HG02870 (cell line): ENCODE data around the gene AVEN.
"Not testable (repeated sequence)": the region's sequence is repeated elsewhere in the genome, so short reads cannot be mapped to it uniquely, and the experiment has no call there.

Source experiments
- ATAC-seq: cut with Tn5 transposase; IDR thresholded peaks from one replicate; pipeline ENCODE4 v1.9.1; 2021; ENCODE audit warnings: mild to moderate bottlenecking, moderate library complexity; ENCODE audit not compliant: unreplicated experiment

AVEN gene, protein sequence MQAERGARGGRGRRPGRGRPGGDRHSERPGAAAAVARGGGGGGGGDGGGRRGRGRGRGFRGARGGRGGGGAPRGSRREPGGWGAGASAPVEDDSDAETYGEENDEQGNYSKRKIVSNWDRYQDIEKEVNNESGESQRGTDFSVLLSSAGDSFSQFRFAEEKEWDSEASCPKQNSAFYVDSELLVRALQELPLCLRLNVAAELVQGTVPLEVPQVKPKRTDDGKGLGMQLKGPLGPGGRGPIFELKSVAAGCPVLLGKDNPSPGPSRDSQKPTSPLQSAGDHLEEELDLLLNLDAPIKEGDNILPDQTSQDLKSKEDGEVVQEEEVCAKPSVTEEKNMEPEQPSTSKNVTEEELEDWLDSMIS

DNA sequence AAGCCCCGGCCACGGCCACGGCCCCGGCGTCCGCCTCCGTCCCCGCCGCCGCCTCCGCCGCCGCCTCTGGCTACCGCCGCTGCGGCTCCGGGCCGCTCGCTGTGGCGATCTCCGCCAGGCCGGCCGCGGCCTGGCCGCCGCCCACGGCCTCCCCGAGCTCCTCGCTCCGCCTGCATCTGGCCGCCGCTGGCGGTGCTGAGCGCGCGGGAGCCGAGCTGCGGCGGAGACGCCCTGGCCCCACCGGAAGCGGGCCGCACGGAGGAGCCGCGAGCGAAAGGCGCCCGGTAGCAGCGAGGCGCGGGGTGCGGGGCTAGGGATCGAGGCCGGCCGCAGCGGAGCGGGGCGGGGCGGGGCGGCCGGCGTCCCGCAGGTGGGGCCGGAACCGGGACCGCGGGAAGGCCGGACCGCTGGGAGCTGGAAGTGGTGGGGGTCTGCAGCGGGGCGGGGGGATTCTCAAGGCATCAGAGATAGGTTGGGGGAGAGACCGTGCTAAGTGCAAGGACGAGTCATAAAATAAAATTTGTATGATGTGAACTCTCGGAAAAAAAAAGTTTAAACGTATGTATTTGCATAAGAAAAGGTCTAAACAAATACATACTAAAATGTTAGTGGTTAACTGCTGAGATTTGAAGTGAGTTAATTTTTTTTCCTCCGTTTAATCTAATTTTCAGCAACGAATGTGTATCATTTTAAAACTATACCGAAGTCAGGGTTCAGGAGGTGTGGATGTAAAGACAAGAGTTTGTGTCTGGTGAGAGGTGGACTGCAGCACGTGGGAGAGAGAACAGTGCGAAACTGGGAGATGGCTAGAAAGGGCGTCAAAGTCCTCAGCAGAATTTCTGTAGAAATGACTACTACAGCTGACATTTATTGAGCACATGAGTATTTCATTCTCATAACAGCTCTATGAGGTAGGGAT is at the start of gene AVEN:
Gene AVEN (minus strand): TSS at position 334 of the 919 bp plus-strand sequence. CDS start 158 bp downstream, at position 176.
- ATAC-seq = peak; percentile 42

DNA sequence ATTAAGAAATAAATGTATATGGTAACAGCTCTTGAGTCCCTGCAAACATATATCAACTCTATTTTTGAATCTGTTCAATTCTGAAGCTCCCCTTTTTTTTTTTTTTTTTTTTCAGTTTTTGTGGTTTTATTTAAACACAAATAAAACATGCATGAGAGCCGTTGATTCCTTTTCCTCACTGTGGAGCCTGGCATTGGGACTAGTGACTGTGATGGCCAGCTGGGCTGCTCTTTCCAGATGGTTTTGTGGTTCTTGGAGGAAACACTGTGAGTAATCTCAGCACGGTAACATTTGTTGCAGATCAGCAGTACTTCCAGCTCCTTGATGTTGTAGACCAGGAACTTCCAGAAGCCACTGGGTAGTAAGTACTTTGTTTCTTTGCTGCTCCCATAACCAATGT is 46.7 kb upstream of the AVEN start:
- ATAC-seq = no peak

DNA sequence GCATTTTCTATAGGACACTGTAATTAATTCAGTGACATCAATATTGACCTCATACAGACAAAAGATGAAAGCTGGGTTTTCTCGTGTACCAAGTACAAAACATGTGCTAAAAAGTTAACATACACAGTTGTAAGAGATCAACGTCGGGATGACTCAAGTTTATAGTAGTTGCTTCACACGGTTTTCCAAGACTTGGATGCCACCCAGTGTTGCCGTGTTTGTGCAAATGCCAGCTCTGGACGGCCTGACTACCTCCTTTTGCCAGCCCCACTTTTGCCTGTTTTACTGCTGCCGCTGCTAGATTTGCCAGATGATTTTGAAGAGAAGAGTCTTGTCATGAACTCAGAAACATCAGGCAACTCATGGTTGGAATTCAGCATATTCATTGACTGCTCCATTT is 45.1 kb upstream of the AVEN start:
- no peak for ATAC-seq

DNA sequence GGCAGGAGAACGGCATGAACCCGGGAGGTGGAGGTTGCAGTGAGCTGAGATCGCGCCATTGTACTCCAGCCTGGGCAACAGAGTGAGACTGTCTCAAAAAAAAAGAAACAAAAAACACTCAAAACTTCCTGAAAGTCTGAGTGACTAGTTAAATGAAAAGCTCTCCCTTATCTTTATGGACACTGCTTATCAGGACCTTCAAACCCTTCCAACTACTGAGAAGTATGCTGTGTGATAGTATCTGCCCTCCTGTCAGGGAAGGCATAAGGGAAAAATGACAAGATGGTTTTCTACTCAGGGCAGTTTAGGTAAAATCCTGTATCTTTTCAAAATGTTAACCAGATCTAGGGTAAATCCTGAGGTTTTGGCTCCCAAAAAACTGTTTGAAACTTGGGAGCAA is 40.9 kb upstream of the AVEN start:
- no peak for ATAC-seq

DNA sequence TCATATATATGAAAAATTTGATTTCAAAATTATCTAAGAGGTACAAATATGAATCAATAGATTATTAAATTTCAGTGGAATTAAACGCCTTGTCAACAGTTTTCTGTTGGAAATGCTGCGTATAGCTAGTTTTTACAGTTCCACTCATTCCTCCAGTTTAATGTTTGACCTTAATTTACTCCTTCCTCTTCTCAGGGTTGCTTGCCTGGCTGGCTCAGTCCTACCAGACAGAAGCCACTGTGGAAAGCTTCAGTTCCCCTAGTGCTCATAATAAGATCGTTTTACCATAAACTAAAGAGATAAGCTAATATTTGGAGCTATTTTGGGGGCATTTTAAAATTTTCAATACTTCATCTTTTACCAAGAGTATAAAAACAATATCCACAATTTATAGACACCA is 39.9 kb upstream of the AVEN start:
- no peak for ATAC-seq

DNA sequence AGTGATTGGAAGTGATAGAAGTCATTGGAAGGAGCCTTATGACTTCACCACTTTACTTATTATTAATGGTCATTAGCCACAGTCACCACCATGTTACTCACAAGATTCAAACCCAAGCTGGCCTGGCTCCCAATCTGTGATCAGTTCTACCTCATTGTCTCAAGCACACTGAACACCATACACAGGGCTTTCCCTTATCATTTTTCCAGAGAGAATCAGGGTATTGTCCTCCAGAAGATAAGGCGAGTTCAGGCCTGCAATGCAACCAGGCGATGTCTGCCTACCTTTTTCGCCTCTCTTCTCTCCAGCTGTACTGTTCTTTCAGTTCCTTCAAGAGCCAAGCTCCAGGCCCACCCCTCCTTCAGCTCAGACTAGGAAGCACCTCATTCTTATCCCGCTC is 37.8 kb upstream of the AVEN start:
- no peak for ATAC-seq

DNA sequence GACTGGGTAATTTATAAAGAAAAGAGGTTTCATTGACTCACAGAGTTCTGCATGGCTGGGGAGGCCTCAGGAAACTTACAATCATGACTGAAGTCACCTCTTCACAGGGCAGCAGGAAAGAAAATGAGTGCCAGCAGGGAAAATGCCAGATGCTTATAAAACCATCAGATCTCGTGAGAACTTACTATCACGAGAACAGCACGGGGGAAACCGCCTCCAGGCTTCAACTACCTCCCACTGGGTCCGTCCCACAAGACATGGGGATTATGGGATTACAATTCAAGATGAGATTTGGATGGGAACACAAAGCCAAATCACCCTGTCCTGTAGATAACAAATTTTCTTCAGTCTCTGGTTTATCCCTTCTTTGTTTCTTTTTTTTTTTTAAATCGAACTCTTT is 31.0 kb upstream of the AVEN start:
- ATAC-seq = no peak

DNA sequence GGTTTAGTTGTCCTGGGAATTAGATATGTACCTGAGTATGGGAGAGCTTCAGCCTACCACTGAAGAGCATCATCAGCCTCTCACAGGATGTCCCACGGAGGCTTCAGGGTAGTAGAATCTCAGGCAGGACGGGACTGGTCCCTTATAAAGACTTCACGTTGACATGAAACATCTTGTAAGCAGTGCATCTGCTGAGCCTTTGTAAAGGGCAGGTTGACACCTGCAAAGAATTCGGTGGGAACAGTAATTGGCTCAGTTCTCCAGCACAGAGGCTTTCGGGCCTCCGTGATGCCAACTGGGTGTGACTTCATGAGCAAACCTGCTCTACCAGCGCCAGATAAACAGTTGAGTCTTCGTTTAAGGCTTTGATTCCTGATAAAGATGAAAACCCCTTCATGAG is 26.9 kb upstream of the AVEN start:
- no peak for ATAC-seq

DNA sequence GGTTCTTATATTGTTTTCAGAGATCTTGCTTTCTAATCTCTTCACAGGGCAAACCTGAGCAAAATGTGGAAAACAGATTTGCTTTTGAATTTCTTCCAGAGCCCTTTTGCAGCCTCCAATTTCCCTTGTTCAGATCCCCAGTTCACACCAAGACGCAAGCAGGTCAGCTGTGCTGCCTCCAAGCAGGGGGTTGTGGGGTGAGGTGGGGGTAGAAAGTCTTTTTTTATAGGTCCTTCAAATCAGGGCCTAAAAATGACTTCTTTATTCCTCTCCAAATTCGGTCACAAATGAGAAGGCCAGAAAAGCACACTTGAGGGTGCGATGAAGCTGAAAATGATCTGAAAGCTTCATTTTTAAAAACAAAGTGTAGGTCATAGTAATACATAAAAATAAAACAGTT is 26.3 kb upstream of the AVEN start:
- no peak for ATAC-seq

DNA sequence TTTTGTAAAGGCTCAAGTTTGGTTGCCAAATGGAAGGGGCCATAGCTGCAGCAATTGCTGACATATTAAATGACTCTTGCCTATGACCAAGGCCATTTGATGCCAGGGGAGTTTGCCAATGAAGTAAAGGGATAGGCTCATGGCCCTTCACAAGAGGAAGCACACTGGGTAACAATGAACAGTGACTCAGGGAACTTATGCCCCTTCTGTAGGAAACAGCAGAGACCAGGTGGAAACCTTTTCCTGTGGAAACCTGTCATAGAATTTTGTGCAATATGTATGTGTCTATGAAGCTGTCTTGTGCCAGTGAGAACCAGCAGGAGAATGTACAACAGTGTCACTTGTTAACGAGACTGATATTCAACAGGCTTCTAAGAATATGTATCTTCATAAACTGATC is 25.4 kb upstream of the AVEN start:
- no peak for ATAC-seq

DNA sequence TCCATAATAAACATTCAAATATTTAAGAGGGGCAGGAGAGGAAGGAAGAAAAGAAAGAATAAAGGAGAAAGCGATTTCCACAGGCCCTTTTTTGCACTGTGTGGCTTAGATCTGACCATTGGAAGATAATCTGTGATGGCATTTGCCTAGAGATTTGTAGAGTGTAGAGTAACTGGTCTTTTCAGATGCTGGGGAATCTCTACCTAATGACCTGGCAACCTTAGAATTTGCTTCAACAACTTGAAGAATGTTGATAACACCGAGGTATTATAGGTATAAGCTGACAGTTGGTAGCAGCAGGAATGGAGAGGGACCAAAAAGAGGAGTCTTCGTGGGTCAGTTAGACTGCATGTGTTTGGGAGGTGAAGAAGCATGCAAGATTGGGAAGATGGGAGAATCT is 20.9 kb upstream of the AVEN start:
- no peak for ATAC-seq

DNA sequence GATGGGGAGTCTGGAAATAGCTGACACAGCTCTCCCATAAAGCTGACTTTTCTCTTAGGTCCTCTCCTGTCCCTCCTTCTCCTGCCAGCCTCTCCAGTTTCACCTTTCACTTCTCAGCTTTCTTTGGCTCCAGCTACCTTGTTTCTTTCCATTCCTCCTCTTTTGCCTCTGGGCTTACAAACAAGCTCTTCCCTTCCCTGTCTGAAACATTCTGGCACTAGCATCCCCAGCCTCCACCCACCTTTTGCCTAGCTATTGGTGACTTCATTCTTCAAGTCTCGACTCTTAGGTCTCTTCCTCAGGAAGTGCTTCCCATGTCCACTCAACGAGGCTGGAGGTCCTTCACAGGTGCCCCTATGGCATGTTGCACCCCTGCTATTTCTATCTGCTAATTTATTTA is 20.5 kb upstream of the AVEN start:
- ATAC-seq = no peak

DNA sequence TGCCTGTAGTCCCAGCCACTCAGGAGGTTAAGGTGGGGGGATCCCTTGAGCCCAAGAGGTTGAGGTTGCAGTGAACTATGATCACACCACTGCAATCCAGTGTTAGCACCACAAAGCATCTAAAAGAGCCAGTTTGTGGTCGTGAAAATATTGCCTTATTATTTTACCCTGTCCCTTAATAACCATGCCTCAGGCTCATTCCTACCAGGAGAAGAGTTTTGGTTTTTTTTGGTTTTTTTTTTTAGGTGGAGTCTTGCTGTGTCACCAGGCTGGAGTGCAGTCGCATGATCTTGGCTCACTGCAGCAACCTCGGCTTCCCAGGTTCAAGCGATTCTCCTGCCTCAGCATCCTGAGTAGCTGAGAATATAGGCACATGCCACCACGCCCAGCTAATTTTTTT is 17.9 kb upstream of the AVEN start:
- ATAC-seq = no peak

DNA sequence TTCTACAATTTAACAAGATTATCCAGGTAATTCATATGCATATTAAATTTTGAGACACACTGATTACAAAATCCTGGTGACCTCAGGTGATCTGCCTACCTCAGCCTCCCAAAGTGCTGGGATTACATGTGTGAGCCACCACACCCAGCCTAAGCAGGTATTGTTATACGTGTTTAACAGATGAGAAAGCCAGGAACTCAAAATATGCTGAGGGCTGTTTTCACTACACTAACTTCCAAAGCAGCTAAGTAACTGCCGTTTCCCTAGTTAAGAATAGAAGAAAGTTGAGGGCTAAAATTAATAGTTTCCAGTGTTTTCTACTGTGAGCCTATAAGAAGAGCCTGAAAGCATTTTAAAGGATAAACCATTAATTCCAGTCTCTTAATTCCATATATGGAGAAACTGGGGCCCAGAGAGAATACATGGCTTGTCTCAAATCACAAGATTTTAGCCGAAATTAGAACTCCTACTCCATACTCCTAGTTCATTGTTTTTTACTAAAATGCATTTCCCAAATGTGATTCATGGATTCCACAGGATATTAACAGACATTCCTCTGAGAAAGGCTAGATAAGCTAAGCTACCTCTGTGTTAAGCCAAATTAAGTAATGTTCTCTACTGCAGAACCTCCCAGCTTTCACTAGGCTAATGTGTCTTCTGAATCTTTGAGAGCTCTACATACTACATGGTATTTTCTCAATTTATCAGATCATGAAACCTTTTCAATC is 17.0 kb upstream of the AVEN start:
- ATAC-seq = no peak

DNA sequence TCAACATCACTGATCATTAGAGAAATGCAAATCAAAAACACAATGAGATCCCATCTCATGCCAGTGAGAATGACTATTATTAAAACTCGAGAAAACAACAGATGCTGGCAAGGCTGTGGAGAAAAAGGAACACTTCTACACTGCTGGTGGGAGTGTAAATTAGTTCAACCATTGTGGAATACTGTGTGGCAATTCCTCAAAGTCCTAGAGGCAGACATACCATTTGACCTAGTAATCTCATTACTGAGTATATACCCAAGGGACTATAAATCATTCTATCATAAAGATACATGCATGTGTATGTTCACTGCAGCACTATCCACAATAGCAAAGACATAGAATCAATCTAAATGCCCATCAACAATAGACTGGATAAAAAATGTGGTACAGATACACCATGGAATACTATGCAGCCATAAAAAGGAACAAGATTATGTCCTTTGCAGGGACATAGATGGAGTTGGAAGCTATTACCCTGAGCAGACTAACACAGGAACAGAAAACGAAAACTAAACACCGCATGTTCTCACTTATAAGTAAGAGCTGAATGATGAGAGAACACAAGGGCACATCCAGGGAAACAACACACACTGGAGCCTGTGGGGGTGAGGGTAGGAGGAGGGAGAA is 15.2 kb upstream of the AVEN start:
- no peak for ATAC-seq

DNA sequence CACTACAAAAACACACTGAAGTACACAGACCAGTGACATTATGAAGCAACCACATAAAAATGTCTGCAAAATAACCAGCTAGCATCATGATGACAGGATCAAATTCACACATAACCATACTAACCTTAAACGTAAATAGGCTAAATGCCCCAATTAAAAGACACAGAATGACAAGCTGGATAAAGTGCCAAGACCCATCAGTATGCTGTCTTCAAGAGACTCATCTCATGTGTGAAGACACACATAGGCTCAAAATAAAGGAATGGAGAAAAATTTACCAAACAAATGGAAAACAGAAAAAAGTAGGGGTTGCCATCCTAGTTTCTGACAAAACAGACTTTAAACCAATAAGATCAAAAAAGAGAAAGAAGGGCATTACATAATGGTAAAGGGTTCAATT is 11.4 kb upstream of the AVEN start:
- ATAC-seq = not testable (repeated sequence)

DNA sequence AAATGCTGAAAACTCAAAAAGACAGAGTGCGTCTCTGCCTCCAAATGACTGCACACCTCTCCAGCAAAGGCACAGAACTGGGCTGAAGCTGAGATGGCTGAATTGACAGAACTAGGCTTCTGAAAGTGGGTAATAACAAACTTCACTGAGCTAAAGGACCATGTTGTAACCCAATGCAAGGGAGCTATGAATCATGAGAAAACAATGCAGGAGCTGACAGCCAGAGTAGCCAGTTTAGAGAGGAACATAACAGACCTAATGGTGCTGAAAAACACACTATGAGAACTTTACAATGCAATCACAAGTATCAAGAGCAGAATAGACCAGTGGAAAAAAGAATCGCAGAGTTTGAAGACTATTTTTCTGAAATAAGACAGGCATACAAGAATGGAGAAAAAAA is 10.1 kb upstream of the AVEN start:
- ATAC-seq = no peak

DNA sequence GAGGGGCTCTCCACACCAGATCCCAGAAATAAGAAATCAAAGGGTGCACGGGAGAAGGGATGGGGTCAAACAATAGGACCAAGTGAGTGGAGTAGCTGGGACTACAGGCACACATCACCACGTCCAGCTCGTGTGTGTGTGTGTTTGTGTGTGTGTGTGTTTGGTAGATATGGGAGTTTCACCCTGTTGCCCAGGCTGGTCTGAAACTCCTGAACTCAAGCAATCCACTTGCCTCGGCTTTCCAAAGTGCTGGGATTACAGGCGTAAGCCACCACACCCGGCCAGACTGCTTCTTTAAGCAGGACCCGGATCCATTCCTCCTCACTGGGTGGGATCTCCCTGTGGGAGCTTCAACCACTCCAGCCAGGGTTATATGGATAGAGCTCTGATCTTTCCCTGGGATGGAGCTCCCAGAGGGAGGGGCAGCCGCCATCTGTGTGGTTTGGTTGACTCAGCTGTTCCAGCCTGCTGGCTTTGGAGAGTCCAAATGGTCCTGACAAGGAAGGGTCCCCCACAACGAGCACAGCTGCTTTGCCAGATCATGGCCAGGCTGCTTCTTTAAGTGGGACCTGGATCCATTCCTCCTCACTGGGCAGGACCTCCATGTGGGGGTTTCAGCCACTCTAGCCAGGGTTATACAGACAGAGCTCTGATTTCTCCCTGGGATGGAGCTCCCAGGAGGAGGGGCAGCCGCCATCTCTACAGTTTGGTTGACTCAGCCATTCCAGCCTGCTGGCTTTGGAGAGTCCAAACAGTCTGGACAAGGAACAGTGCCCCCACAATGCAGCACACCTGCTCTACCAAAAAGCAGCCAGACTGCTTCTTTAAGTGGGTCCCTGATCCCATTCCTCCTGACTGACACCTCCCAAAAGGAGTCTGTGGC is 9.1 kb upstream of the AVEN start:
- no peak for ATAC-seq

DNA sequence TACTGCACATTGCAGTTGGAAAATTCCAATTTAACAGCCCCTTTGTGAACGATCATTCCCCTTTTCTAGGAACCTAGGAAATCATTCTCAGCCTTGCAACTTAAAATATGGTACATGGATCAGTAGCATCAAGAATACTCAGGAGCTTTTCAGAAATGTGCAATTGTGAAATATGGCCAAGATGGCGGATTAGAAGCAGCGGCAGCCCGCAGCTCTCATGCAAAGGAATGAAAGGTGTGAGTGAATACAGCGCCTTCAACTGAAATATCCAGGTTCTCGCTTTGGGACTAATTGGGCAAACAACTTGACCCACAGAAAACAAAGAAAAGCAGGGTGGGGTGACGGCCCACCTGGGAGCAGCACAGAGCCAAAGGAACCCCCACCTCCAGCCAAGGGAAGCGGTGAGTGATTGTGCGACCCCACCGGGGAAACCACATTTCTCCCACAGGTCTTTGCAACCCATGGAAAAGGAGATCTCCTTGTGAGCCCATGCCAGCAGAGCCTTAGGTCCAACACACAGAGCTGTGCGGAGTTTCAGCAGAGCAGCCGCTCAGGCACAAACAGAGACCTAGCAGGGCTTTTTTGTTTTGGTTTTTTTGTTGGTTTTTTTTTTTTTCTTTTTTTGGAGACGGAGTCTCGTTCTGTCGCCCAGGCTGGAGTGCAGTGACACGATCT is 7.6 kb upstream of the AVEN start:
- ATAC-seq = no peak

DNA sequence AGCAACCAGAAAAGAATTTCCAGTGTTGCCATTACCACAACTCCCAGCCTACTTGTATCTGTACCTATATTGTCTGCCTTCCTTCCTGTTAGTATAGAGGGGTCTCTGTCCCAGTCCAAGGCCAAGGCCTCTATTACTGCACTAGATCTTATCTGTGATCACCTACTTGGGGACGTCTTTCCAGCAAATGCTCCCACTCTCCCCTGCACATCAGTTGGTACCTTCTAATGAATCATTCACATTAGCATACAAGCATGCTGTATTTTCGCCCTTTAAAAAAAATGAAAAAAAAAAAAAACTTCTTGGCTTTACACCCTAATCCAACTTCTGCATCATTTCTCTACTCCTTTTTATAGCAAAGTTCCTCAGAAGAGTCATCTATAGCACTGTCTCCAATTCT is 4.8 kb upstream of the AVEN start:
- no peak for ATAC-seq
